Measurements from ENCODE around the gene CACNB2. TPM values are rescaled to one million over a fixed set of nuclear protein-coding genes. Genes with fewer than 3 reads are reported as not detected.

CACNB2 gene
- total and polyA plus RNA-seq, 2 donors (not counting 3 experiments of a cell fraction or from before 2014, with no cell fraction given) = not detected

DNA sequence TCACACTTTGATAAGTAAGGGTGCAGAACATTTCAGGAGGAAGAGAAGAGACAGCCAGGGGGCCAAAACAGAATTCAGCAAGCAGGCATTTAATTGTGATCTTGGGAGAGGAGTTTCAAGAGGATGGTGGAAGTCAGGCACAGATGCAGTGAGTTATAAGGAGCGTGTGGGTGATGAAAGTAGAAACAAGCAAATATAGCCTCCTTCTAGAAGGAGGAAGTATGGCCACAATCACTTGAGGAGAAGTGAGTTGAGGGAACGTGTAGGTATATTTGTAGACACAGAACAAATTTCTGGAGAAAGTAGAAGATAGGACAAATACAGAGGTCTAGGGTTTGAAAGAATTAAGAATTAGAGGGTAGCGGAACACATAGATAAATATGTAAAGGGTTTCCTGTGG lies 165.8 kb downstream of the CACNB2 start:
- Histone ChIP-seq H3K9ac (replicated peaks; ENCODE audit: extremely low read depth, insufficient read depth, low read length) (no peak overlapping the region), H3K27ac (ENCODE audit: insufficient read depth, low read depth, low read length) (no peak overlapping the region), H4K20me1 (replicated peaks; ENCODE audit: control insufficient read depth, extremely low read depth, insufficient read depth, low read length) (no peaks in the 10 kb centered on the region), H3K9me3 (replicated peaks; ENCODE audit: control insufficient read depth, insufficient read depth, low read length) (peaks cover 2% of the 10 kb centered on the region), H3K4me3 (replicated peaks in 1 of 3; ENCODE audit: insufficient read depth in 1 of 3, low read depth in 1 of 3, low read length in 3 of 3) (no peak overlapping the region), H3K79me2 (ENCODE audit: control insufficient read depth, insufficient read depth, low read length) (no peaks in the 10 kb centered on the region), H3K27me3 (ENCODE audit: control insufficient read depth in 2 of 2, insufficient read depth in 2 of 2, low read length in 2 of 2) (no peaks in the 10 kb centered on the region), H3K4me1 (ENCODE audit: control insufficient read depth, extremely low read depth, insufficient read depth, low read length) (no peaks in the 10 kb centered on the region), H3K9me1 (replicated peaks; ENCODE audit: control insufficient read depth, extremely low read depth, insufficient read depth, low read length) (no peaks in the 10 kb centered on the region), H3K4me2 (ENCODE audit: insufficient read depth, low read length) (no peak overlapping the region), H3K36me3 (ENCODE audit: control insufficient read depth in 2 of 2, extremely low read depth in 1 of 2, insufficient read depth in 2 of 2, low read length in 2 of 2) (no peaks in the 10 kb centered on the region), H2AFZ (ENCODE audit: low read depth, low read length) (no peak overlapping the region)
- DNase-seq (ENCODE audit: low read depth, low spot score) (no peak), FAIRE-seq (no peak)
- BruUV-seq (replicated peaks) = no TSS peak
- intact Hi-C loops (cut with micrococcal nuclease) (no loop called here), dilution Hi-C loops (cut with MboI; ENCODE audit: extremely low pct_ligation_motif_present, low sequenced_read_pairs) (no loop called here)
- TF ChIP-seq POLR2AphosphoS5 (IDR thresholded peaks at IDR 0.05; ENCODE audit: insufficient read depth, low read depth, low read length) (no peak), JUN (IDR thresholded peaks at IDR 0.05; ENCODE audit: borderline replicate concordance, insufficient read depth, insufficient read length, low read depth) (no peak), EZH2 (IDR thresholded peaks at IDR 0.05; ENCODE audit: borderline replicate concordance, low read depth, low read length, severe bottlenecking) (no peak), GATA2 (IDR thresholded peaks at IDR 0.05; ENCODE audit: insufficient read depth, insufficient read length, low read depth, low read length) (no peak), MYC (IDR thresholded peaks at IDR 0.05; ENCODE audit: low read depth, low read length) (no peak), FOS (IDR thresholded peaks at IDR 0.05; ENCODE audit: borderline replicate concordance, insufficient read depth, low read length) (no peak)
- TF ChIP-seq, protein P1, sequence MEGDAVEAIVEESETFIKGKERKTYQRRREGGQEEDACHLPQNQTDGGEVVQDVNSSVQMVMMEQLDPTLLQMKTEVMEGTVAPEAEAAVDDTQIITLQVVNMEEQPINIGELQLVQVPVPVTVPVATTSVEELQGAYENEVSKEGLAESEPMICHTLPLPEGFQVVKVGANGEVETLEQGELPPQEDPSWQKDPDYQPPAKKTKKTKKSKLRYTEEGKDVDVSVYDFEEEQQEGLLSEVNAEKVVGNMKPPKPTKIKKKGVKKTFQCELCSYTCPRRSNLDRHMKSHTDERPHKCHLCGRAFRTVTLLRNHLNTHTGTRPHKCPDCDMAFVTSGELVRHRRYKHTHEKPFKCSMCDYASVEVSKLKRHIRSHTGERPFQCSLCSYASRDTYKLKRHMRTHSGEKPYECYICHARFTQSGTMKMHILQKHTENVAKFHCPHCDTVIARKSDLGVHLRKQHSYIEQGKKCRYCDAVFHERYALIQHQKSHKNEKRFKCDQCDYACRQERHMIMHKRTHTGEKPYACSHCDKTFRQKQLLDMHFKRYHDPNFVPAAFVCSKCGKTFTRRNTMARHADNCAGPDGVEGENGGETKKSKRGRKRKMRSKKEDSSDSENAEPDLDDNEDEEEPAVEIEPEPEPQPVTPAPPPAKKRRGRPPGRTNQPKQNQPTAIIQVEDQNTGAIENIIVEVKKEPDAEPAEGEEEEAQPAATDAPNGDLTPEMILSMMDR (IDR thresholded peaks at IDR 0.05; ENCODE audit: extremely low read depth in 1 of 2, insufficient read depth in 1 of 2, low read depth in 1 of 2, low read length in 2 of 2) = no peak
- TF ChIP-seq, protein P2, sequence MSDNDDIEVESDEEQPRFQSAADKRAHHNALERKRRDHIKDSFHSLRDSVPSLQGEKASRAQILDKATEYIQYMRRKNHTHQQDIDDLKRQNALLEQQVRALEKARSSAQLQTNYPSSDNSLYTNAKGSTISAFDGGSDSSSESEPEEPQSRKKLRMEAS (IDR thresholded peaks at IDR 0.05; ENCODE audit: insufficient read depth, insufficient read length) = no peak
- ChIA-PET CTCF (no interaction called here), POLR2A (no interaction called here)

All from endothelial cell of umbilical vein (primary cell).